Inflammatory macrophage (primary cell): ENCODE data around the gene BEAN1.
"Not testable (repeated sequence)": the region's sequence is repeated elsewhere in the genome, so short reads cannot be mapped to it uniquely, and the experiment has no call there.

ENCODE experiments used
- DNase-seq, 2 donors: peaks; one replicate each; pipeline ENCODE4 v3.0.0-alpha.2; 2020 to 2022

BEAN1 gene

DNA sequence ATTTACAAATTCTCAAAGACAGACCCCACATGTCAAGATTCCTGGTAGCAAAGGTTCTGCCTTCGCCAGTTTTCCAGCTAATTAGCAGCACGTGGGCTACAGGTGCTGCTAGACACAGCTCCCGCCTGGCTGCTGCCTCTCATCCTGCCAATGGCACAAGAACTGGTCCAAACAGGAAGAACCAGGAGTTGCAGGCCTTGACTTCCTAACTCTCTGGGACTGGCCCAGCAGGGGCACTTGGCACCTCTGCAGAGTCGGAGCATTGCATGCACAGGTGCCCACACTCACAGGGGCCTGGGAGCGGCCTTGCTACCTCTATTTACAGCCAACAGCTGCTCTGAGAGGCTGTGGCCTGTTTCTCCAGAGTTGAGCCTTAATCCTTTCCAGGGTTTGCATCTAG, 83.2 kb downstream of the BEAN1 start:
- no peak for DNase-seq

DNA sequence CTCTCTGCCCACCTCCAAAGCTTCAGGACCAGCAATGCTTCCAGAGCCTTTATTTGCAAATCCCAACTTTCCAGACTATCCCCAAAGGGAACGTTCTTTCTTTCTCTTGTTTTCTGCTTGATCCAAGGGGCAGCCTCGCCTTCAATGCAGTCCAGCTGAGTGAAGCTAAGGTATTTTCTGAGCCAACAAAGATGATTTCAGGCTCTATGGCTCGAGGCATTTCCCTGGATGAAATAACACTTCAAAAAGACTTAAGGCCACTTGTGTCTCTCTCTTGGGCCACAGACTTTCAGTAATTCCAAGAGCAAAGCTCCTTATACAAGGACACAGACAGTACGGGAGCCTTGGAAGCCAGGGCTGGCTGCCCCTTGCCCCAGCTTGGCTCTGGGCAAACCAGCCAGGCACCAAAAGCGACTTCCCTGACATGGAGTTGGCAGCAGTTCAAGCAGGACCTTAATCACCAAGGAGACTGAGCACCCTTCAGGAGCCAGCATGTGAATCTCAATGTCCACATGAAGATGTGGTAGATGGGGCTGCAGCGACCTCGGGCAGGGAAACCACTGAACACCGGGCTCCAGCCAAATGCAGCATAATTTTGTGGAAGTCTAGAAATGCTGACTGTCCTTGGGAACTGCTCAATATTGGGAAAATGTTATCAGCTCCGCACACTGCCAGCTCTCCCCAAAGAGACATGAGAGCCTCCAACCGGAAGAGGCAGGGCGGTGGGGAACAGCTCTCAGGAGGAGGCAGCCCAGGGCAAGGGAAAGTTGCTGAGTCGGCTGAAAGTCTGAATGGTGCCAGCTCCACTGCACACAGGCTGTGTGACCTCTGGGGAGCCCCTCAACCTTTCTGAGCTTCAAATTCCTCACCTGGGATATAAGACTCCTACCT, 83.9 kb downstream of the BEAN1 start:
- DNase-seq = no peak

DNA sequence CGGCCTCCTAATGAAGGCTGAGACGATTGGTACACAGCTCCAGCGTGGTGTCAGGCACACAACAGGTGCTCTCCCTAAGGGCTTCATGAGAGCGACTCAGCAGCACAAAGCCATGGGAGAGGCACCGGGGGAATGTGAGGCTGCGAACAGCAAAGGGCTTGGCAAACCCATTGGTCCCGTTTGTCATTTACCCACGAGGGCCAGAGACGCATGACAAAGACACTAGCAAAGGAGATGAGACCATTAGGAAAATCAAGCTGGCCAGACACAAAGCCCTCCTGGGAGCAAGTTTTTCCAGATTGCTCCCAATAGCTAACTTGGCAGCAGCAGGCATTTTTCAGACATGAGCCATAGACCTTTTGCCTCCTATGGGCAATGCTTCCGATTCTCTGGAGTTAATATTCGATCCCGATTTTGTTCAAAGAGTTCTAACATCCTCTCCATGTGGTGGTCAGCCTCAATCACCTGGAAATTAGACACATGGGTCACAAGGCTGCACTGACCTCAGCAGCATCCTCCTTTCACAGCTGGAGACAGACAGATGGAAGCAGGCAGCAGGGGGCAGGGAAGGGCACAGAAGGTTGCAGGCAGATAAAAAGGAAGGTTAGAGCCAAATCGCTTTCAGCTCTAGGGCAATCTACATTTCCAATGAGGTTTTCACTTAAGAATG, 84.6 kb downstream of the BEAN1 start:
- no peak for DNase-seq

DNA sequence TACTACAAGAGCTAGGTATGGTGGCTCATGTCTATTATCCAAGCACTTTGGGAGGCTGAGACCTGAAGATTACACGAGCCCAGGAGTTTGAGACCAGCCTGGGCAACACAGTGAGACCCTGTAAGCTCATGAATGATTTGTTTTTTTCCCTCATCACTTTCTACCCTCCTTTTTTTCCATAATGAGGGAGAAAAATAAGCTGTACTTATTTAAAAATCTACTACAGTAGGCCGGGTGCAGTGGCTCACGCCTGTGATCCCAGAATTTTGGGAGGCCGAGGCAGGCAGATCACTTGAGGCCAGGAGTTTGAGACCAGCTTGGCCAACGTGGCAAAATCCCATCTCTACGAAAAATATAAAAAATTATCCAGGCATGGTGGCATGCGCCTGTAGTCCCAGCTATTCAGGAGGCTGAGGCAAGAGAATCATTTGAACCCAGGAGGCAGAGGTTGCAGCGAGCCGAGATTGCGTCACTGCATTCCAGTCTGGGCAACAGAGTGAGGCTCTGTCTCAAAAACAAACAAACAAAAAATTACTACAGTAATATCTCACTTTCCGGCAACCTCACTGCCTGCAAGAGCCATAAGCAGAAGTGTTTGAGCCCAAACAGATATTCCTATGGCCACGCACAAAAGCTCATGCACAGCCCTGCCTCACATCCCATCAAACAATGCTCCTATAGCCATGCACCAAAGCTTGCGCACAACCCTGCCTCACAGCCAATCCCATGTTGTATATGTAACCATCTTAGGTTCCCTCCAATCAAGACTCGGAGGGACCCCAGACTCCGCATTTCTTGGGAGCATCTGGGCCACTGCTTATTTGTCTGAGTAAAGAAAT, 85.4 kb downstream of the BEAN1 start:
- DNase-seq = peak; percentile 41 to 52

DNA sequence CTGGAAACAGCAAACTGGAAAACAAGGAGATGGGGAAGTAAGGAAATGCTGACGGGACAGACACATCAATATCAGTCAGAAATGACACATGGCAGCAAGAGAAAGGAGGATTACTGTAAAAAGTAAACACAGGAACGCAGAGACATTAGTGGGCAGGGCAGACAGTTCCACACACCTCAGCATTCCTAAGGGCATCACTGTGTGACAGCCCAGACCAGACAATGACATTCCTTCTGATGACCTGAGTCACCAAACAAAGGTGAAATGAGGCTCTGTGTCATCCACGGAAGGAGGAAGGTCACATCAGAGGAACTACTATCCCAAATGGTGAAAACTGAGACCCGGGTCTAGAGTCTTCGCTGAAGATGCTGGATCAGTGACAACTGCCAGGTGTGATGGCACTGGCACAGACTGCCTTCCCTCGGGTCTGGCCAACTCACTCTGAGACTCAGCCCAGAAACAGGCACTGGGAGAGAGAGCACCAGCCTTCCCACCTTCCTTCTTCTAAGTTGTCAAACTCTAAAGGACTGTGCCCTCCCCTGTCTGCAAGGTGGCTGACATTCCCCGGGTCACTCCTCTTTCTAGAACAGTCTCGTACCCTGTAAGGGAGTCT, 86.1 kb downstream of the BEAN1 start:
- no peak for DNase-seq

DNA sequence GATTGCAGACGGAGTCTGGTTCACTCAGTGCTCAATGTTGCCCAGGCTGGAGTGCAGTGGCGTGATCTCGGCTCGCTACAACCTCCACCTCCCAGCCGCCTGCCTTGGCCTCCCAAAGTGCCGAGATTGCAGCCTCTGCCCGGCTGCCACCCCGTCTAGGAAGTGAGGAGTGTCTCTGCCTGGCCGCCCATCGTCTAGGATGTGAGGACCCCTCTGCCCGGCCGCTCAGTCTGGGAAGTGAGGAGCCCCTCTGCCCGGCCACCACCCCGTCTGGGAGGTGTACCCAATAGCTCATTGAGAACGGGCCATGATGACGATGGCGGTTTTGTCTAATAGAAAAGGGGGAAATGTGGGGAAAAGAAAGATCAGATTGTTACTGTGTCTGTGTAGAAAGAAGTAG, 87.3 kb downstream of the BEAN1 start:
- DNase-seq = not testable (repeated sequence)

DNA sequence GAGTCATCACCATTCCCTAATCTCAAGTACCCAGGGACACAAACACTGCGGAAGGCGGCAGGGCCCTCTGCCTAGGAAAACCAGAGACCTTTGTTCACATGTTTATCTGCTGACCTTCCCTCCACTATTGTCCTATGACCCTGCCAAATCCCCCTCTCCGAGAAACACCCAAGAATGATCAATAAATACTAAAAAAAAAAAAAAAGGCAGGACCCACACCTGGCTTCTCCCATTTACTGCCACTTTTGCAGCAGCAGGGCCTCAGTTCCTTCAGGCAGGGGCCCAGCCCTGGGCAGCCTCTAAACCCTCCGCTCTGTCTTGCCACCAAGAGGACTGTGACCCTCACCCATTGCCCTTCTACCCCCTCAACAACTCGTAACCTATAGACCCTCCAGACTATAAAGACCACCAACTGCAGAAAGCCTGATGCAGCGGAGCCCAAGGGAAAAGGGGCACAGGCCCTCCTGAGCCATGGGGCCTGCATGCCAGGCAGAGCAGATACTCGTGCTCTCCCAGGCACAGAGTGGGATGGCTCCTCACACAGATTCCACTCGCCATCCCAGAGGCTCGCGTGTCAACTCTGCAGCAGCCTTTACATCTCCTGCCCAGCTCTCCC, 88.0 kb downstream of the BEAN1 start:
- not testable (repeated sequence) for DNase-seq

DNA sequence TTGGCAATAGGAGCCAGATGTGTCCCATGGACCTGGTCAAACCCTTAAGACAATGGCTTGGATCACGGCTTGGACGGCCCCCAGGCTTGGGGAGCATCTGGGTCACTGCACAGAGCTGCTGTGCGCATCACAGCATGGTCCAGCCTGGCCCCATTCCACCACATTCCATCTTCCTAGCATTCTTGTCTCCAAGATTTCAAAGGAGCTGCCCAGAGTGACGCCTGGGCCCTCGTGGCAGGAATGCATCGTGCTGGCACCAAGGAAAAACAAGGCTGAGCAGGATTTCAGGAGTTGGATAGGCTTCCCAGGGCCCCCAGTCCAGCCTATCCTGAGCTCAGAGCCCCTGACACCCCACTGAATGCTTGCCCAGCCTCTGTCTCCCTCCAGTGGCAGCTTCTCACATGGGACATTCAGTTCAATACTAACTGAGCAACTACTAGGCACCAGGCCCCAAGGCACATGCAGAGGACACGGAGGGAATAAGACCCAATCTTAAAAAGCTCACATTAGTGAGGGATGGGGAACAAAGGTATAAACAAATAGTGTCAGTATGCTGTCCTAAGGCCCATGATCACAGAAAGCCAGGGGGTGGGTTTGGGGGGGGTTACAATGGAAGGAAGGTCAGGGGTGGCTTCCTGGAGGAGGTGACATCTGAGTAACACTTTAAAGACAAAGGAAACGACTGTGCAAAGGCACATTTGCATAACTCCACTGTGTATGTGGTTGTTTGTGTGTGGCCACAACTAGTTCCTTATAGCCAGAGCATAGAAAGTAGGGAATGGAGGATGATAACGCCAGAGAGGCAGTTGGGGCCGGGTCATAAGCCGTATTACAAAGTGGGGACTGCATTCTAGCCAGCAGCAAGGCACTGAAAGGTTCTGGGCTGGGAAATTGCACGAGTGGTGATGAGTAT, 88.8 kb downstream of the BEAN1 start:
- peak; percentile 80 to 84 for DNase-seq

DNA sequence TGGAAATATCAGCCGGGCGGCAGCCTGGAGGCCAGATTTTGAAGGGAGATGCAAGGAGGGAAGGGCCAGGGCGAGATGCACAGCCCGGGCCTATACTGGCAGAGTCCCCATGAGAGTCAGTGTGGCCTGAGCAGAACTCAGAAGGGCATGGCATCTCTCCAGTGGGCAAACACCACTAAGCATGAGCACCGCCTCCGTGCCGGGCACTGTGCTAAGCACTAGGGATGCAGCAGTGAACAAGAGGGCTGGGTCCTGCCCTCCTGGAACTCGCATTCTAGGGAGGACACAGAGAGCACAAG, 89.4 kb downstream of the BEAN1 start:
- no peak for DNase-seq

DNA sequence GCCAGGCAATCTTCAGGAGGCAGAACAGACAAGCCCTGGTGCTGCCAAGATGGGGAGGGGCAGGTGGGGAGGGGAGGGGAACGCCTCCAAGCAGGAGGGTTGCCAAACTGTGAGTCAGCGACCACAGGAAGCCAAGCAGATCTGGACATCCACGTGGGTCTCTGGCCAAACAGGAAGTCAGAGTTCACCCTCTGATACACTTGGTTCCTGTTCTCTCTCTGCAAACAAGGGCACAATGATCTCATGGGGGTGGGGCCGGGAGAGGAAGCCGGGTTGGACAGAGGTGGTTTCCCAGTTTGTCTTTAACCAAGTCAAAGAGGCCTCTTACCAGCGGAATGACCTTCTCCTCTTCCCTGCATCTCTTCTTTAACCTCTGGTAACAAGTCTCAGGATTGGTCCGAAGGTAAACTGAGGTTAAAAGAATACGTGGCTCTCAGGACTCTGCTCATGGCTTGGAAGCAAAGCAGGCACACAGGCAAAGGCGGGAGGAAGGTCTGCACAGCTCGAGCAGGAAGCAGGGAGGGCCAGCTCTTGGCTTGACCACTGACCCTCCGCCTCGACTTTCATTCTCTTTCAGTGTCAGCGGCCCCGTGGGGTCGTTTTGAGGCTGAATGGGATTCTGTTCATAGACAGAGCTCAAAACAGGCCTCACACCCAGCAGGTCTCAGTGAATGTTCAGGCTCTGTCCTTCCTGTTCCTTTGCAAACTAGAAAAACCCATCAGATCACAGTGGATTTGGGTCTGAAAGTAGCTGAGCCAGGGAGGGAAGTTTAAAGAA, 89.9 kb downstream of the BEAN1 start:
- DNase-seq = peak; percentile 98 to 99

DNA sequence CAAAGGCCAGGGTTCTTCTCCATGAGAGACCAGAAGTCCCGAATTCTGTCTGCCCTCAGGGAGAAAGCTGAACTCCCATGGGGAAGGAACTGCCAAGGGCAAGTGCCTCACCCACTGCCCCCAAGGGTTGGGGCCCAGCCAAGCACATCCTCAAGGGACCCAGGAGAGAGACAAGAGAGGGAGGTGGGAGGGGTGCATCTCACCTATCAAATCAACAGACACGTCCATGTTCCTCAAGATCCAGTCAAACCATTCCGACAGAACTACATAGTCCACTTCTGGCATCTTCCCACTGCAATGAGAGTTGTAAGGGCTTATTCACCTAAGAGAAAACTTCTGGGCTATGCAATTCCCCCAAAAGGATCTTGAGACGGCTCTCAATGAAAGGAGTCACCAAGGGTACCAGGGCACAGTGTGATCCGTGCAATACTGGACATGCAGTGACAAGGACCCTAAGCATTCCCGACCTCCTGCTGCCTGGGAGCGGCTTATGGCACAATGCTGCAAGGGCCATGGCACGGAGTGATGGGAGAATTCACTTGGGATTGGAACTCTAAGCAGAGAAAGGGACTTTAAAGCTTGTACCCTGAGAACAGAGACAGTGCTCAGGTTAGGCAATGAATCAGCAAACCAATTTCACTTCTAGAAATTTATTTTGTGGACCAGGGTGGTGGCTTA, 90.6 kb downstream of the BEAN1 start:
- peak in 1 of 2 donors; percentile 49 for DNase-seq

DNA sequence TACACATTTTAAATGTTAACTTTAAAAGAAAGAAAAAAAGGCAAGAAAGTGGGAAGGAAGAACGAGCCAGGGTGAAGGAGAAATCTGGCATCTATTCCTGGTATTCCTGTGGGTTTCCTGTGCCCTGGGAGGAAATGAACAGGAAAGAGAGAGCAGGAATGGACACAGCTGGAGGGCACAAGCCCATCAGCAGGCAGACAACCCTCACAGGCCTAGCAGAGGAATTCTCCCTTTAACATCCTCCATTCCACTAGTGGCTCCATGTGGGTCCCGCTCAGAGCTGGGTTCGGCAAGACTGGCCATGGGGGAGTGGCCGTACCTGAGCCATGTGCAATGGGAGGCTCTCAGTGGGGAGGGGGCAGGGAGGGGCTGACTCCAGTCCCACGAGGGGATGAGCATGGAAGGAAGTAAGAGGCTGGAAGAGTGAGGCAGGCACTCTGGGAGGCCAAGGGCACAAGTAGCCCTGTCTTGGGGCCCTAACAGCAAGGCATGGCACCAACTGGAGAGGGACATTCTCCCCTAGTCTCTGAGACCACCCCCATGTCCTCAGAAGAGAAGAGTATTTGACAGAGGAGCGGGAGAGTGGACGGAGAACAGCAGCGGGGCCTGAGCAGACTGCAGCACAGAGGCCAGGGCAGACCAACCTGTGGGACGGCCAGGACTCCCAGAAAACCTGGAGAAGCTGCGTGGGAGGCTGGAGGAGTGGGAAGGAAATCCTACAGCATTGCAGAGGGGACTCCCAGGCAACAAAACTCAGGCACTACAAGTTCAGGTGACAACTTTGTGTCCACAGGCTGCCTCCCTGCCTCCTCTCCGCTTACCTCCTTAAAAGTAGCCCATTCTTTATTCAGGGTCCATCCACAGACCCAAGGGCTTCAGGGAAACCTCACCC, 92.6 kb downstream of the BEAN1 start:
- DNase-seq = peak in 1 of 2 donors; percentile 42

DNA sequence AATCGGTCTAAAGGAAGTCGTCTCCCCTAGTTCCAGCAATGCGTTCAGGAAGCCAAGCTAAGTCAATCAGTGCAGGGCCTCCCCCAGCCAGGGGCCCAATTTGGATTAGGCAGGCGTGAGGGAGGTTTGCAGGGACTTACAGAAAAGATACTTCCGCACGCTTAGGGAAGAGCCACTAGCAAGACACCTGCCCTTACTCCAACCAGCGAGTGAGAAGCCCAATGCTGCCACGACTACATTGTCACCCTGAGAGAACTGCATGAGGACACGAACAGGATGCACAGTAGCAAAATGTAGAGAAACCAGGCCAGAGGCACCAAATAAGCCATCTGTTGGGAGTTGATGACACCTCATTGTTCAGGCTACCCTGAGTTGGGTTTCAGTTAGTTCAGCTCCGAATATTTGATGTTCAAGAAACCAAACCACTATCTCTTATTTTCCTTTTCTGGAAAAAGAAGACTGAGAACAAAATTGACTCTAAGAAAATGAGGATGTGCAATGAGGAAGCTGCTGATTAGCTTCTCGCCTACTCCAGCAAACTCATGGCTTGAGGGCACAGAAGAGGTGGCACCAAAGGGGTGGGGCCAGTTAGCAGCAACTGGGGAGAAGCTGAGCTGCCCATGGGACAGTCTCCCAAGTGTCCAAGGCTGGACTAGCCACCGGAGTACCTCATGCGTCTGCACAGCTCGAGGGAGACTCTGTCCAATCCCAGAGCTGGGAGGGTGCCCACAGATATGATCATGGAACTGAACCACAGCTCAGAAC, 93.5 kb downstream of the BEAN1 start:
- peak; percentile 95 to 97 for DNase-seq

DNA sequence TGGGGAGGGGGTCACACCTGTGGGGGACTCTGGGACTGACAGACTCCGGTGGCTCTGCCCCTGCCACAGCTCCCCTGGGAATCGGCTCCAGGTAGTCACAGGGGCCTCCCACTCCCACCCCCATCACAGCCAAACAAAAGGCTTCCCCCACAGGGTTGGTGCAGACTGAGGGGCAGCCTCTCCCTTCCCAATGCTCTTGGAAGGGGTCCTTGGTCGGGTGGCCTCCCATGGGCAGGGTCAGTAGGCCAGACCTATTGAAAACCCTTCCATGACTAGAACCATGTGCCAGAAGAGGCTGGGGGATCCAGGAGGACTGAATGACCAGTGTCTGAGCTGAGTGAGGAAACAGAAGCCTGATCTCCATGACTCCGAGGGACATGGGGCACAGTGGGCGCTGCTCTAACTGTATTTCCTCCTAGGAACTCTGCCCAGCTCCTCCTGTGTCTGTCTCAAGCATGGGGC, 94.2 kb downstream of the BEAN1 start:
- peak; percentile 78 to 93 for DNase-seq

DNA sequence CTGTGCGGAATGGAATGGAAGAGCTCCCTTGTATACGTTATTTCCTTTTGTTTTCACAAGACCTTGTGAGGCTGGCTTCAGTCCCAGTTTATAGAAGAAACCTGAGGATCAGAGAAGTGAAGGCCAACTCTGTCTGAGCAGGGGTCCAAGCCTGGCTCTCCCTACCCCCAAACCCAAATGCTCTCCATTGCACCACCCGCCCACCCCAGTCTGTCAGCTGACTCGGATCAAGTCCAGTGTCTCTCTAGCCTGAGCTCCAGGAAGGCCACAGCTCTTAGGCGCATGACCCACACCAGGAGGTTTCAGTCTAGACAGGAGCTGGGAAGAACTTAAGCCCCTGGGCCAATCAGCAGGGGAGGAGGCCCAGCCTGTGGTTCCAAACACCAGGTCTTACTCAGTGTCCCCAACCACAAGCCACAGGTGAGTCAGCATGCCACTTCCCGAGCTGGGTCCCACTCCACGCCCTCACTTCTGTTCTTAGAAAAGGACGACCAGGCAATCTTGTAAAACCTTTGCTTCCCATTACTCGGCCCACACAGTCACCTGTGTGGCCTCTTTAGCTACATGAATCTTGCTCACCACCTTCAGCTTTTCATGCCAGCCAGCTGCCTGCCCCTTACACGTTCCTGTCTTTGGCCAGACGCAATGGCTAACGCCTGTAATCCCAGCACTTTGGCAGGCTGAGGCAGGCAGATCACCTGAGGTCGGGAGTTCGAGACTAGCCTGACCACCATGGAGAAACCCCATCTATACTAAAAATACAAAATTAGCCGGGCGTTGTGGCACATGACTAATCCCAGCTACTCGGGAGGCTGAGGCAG, 95.1 kb downstream of the BEAN1 start:
- peak; percentile 94 to 99 for DNase-seq

DNA sequence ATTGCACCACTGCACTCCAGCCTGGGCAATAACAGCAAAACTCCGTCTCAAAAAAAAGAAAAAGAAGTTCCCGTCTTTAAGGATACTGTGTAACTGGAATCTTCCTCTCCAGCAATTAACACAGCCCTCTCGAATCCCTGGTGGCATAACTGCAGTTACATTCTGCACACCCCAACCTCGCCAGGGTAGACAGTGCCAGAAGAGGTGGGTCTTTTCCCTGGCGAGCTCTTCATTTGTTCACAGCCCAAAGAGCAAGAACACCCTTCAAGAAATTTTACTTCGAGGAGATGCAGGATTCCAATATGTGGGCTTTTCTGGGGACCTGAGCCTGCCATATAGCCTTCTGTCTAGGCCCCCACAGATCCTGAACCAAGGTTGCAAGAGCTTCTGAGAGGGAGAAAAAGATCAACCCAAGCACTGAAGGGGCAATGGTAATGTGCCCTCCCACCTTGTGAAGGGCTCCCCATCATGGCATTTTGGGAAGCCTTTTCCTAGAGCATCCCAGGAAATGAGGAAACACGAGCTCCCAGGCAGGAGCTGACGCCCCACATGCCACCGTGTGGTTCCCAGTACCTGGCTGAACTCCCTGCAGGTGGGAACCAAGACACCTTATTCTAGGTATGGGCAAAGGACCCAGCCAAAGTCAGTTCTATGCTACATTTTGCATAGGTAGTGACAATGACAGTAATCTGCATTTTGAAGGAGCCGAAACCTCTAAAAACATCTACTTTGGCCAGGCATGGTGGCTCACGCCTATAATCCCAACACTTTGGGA, 95.9 kb downstream of the BEAN1 start:
- DNase-seq = no peak
